T-helper 1 cell treated with Interleukin-12 subunit alpha and Interleukin-12 subunit beta and Interleukin-4 antibody, amounts not matched to agents 30 ng/mL and 1 ng/mL, for 36 hours (primary cell): Measurements from ENCODE around the gene LILRA1. TPM values are rescaled to one million over a fixed set of nuclear protein-coding genes. Genes with fewer than 3 reads are reported as not detected.
"Not testable (repeated sequence)": the region's sequence is repeated elsewhere in the genome, so short reads cannot be mapped to it uniquely, and the experiment has no call there.

Experiments
- intact Hi-C: fragments of 100-400 bp; cut with micrococcal nuclease; formaldehyde crosslinking; loops from one replicate; pipeline ENCODE4 v1.15.1; 2024
- total RNA-seq: library from RNA; stranded (reverse); gene quantifications from 2 replicates; pipeline ENCODE4 v1.2.3, GENCODE V29; 2022

LILRA1 gene
- not detected in 2 replicates for total RNA-seq

GRCh38 chr19:54593445-54593844 is at the start of gene LILRA1:
LILRA1 (plus strand) TSS chr19:54593632; CDS start chr19:54594245, 613 bp downstream.
- intact Hi-C loops, result not testable (repeated sequence)

GRCh38 chr19:54548806-54549205 is 44.6 kb upstream of the LILRA1 start:
- intact Hi-C loops, result no loop called here

GRCh38 chr19:54549224-54549623 is 44.2 kb upstream of the LILRA1 start:
- intact Hi-C loops, result no loop called here

- intact Hi-C loops, result loop anchor here (5.0 kb wide), 1 partner anchor 34 kb away; no protein-coding TSS in a partner anchor
These were observed 42.1 kb upstream of the LILRA1 start for GRCh38 chr19:54551293-54551692.

GRCh38 chr19:54551950-54552912 is 41.2 kb upstream of the LILRA1 start:
- intact Hi-C loops, result loop anchor here (5.0 kb wide), 1 partner anchor 35 kb away; no protein-coding TSS in a partner anchor

- intact Hi-C loops, result loop anchor here (5.0 kb wide), 1 partner anchor 36 kb away; no protein-coding TSS in a partner anchor
These were observed 40.5 kb upstream of the LILRA1 start for GRCh38 chr19:54552913-54553310.

GRCh38 chr19:54554006-54554405 is 39.4 kb upstream of the LILRA1 start:
- intact Hi-C loops, result loop anchor here (5.0 kb wide), 1 partner anchor 37 kb away; no protein-coding TSS in a partner anchor

- intact Hi-C loops, result loop anchor here (5.0 kb wide), 1 partner anchor 38 kb away; no protein-coding TSS in a partner anchor
These were observed 38.5 kb upstream of the LILRA1 start for GRCh38 chr19:54554896-54555295.

GRCh38 chr19:54556194-54556593 is 37.2 kb upstream of the LILRA1 start:
- intact Hi-C loops, result no loop called here

- intact Hi-C loops, result no loop called here
These were observed 35.1 kb upstream of the LILRA1 start for GRCh38 chr19:54558339-54558738.

GRCh38 chr19:54560881-54561385 is 32.5 kb upstream of the LILRA1 start:
- intact Hi-C loops, result no loop called here

- intact Hi-C loops, result no loop called here
These were observed 31.6 kb upstream of the LILRA1 start for GRCh38 chr19:54561840-54562239.

- intact Hi-C loops, result not testable (repeated sequence)
These were observed 30.2 kb upstream of the LILRA1 start for GRCh38 chr19:54563206-54563605.

GRCh38 chr19:54570316-54570715 is 23.1 kb upstream of the LILRA1 start:
- intact Hi-C loops, result no loop called here

- intact Hi-C loops, result not testable (repeated sequence)
These were observed 21.5 kb upstream of the LILRA1 start for GRCh38 chr19:54571715-54572615.

- intact Hi-C loops, result no loop called here
These were observed 20.6 kb upstream of the LILRA1 start for GRCh38 chr19:54572696-54573311.

GRCh38 chr19:54573330-54573872 is 20.0 kb upstream of the LILRA1 start, which contains the start of gene LILRA2:
LILRA2 (plus strand) TSS chr19:54573790; CDS start chr19:54573879, 89 bp downstream.
- intact Hi-C loops, result no loop called here

GRCh38 chr19:54574051-54574450 is 19.4 kb upstream of the LILRA1 start:
- intact Hi-C loops, result no loop called here

GRCh38 chr19:54574527-54575056 is 18.8 kb upstream of the LILRA1 start:
- intact Hi-C loops, result no loop called here

GRCh38 chr19:54575205-54575604 is 18.2 kb upstream of the LILRA1 start:
- intact Hi-C loops, result not testable (repeated sequence)
